A549 (cell line): ENCODE data around the gene CX3CL1.

Experiments used
- BCL3 ChIP-seq: fragments of >200 bp; sonication (Bioruptor Twin); formaldehyde crosslinking; IDR thresholded peaks from 3 replicates; pipeline ENCODE4 v1.6.1; 2016
- CTCF ChIP-seq: fragments of >200 bp; sonication (Bioruptor Twin); formaldehyde crosslinking; IDR thresholded peaks from 3 replicates; pipeline ENCODE4 v1.5.1; 2016
- EP300 ChIP-seq, 2 experiments: fragments of >200 bp; sonication (Bioruptor Twin); formaldehyde crosslinking; IDR thresholded peaks; 2 replicates in 1 of 2; 3 replicates in 1 of 2; pipeline ENCODE4 v1.6.1; 2016 to 2017
- MYC ChIP-seq: IDR thresholded peaks from 2 replicates; pipeline ENCODE4 v1.6.1; 2012; ENCODE audit warnings: mild to moderate bottlenecking, inconsistent platforms, low read length, improper control_type of control experiment, borderline replicate concordance
- POLR2A ChIP-seq: IDR thresholded peaks from 2 replicates; pipeline ENCODE4 v1.6.1; 2012; ENCODE audit warnings: mild to moderate bottlenecking, low read length
- REST ChIP-seq: fragments of 200-600 bp; sonication (generic); IDR thresholded peaks from 2 replicates; pipeline ENCODE4 v1.6.1; 2016; ENCODE audit warnings: antibody characterized with exemption, mild to moderate bottlenecking, moderate library complexity
- SREBF2 ChIP-seq: fragments of 450-650 bp; IDR thresholded peaks from 2 replicates; pipeline ENCODE4 v1.6.1; 2014; ENCODE audit warnings: mild to moderate bottlenecking, moderate library complexity

GRCh38 chr16:57333402-57333801, 38.9 kb upstream of the CX3CL1 start:
- TF ChIP-seq POLR2A (no peak), CTCF (no peak), REST (no peak), BCL3 (no peak), MYC (no peak), SREBF2 (no peak), EP300 (IDR thresholded peaks at IDR 0.05) (no peak)
